GM08714 (cell line): Measurements from ENCODE around the gene ELFN1.

ENCODE experiments used
- H3K4me3 ChIP-seq: fragments of 200-500 bp; sonication (Bioruptor generic); 2 replicates; pipeline ENCODE4 v1.5.1; 2014; ENCODE audit warnings: mild to moderate bottlenecking, low read length, inconsistent platforms
- ZNF274 ChIP-seq: IDR thresholded peaks from 2 replicates; pipeline ENCODE4 v1.6.1; 2012; ENCODE audit warnings: mild to moderate bottlenecking, low read depth, low read length

Gene ELFN1

GRCh38 chr7:1719913-1720312, 49.8 kb downstream of the ELFN1 start:
- H3K4me3 ChIP-seq: no peak overlapping the region
- no peak for TF ChIP-seq ZNF274

GRCh38 chr7:1720326-1720725, 50.2 kb downstream of the ELFN1 start:
- H3K4me3 ChIP-seq: no peak overlapping the region
- no peak for TF ChIP-seq ZNF274

- no peak for TF ChIP-seq ZNF274
Measured at GRCh38 chr7:1721047-1721690, 51.1 kb downstream of the ELFN1 start.

DNA sequence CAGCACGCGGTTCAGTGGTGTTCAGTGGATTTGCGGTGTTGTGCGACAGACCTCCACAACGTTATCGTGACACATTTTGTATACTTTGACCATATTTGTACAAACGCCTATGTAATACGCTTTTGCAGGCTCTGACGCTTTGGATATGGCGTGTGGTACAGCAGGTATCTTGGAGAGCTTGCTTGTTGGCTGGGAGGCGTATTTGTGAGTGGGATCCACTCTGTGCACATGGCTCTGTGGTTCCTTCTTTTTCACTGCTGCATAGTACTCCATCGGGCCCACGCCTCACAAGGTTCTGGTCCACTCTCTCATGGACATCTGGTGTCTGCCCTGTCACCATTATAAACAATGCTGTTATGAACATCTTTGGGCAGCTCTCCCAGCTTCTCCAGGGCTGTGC, 53.2 kb downstream of the ELFN1 start:
- H3K4me3 ChIP-seq: no peak overlapping the region
- TF ChIP-seq ZNF274: no peak

More at GRCh38 chr7:1721047-1721690, 51.1 kb downstream of the ELFN1 start:
- no peak overlapping the region for H3K4me3 ChIP-seq

DNA sequence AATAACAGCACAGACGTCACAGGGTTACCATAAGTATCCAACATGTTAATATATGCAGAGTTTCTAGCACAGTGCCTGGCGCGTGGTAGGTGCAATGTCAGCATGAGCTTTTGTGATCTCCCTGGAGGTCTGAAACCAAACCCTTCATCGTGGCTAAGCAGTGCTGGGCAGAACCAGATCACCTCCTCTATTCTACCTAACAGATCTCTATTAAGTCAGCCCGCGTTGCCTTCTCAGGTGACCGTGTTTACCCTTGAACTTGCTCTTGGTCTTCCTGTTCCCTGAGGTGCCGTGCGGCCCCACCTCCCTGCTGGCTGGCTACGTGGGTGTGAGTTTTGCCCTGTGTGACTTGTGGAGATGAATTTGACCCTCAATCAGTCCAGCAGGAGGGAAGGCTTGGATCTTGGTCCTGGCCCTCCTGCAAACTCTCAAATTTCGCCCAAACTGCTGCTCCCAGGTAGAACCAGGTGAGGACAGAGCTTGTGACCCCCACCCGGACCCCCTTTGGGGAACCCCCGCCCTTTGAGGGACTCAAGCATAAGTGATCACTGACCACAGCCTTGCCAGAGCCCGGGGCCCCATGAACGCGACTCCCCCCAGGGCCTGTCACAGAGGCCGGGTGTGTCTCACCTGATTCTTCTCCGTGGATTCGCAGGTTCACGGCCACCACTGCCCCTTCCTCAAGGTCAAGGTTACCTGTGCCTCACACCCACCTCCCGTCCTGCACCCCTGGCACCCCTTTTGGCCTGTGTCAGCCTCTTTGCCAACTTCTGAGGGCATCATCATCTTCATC, 54.2 kb downstream of the ELFN1 start:
- H3K4me3 ChIP-seq: no peak overlapping the region

DNA sequence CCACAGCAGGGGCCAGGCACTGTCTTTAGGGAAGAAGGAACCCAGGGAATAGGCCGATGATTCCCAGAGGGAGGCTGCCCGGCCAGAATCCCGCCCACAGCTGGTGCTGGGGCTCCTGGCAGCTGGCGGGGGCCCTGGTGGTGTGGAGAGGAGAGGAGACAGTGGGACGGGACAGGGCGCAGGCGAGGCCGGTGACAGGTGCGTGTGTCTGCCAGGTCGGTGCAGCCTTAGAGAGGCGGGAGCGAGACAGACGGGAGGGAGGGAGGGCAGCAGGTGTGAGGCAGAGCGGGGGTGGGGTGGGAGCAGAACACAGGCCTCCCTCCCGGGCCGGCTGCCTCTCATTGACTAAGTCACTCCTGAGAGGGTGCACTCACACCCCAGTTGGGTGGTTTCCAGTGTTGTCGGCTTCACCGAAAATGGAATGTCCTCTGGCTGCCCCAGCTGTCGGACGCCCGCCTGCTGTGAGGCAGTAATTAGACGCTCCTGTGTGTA, 55.2 kb downstream of the ELFN1 start:
- no peak for TF ChIP-seq ZNF274
- H3K4me3 ChIP-seq: no peak overlapping the region

More for the DNA sequence above, 54.2 kb downstream of the ELFN1 start:
- no peak for TF ChIP-seq ZNF274

GRCh38 chr7:1725766-1726630, 55.9 kb downstream of the ELFN1 start:
- TF ChIP-seq ZNF274: no peak
- H3K4me3 ChIP-seq: no peak overlapping the region

DNA sequence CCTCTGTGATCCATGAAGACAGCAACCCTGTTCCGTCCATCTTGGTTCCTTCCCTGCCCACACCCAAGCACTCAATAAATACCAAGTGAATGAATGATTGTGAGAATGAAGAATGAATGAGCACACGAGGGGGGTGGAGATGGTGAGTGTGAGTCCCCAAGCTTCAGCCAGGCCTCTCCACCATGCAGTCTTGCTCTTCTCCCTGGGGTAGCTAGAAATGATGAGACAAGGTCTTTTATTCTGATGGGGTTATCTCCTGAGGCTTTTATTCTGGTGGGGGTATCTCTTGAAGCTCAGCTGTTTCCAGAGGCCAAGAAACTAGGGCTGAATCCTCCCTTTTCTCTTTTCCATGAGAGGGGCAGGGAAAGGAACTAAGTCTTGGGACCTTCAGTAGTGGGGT, 57.0 kb downstream of the ELFN1 start:
- TF ChIP-seq ZNF274: no peak
- H3K4me3 ChIP-seq: no peak overlapping the region

DNA sequence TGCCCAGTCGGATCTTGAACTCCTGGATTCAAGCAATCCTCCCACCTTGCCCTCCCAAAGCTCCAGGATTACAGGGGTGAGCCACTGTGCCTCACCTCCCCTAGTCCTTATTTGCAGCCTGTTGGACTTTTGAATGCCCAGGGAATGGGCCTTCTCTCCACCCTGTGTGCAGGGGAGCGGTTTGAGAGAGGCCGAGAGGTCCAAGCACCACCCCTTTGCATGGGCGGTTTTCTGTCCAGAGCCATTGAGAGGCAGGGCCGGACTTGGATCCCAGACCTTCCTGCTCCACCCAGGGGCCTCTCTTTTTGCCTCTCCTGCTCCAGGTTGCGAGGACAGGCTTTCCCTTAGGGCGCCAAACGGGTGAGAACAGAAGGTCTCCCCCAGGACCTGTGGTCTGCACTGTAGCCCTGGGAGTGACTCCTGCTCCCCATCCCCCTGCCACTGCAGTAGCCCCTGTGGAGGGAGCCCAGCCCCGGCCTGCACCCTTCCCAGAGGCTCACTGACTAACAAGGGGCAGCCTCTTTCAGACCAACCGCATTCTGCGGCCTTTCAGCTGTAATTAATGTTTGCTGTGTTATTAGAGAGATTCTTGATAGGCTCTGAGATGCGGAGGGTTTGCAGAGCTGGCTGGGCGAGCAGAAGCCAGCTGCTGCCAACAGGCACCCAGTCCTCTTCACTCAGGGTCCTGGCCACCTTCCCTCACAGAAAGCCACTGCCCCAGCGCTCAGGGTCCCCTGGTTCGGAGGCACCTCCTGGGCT, 57.9 kb downstream of the ELFN1 start:
- H3K4me3 ChIP-seq: no peak overlapping the region
- no peak for TF ChIP-seq ZNF274

DNA sequence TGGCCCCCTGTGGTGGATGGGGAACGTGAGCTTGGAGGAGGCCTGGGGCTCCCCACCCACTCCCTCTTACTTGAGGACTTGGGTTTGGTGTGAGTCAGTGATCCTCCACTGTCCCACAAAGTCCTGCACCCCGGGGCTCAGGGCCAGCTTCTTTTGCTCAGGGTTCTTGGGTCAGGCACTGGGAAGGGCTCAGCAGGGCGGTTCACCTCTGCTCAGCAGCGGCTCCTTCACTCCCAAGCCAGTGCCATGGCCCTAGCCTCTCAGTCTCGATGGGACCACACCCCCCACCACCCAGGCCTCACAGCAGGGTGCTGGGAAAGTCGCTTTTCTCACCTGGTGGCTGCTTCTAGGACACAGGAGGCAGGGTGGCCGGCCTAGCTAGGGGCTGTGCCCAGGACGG, 59.1 kb downstream of the ELFN1 start:
- no peak for TF ChIP-seq ZNF274
- no peak overlapping the region for H3K4me3 ChIP-seq

DNA sequence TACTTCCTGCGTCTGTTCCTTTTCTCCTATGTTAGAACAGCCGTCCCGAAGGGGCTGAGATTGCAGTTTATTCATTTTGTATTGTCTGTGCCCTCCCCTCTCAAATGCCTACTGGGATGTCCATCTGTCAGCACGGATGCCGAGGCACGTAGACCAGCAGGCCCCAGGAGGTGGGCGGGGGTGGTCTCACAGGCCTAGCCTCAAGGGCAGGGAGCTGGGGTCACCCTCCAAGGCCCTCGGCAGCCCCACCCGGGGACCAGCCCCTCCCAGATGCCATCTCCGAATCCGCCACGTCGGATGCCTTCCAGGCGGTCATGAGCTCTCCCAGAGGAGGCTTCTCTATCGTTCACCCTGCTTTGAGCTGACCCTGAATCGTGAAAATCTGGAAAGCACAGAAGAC, 59.7 kb downstream of the ELFN1 start:
- TF ChIP-seq ZNF274: no peak
- H3K4me3 ChIP-seq: no peak overlapping the region

DNA sequence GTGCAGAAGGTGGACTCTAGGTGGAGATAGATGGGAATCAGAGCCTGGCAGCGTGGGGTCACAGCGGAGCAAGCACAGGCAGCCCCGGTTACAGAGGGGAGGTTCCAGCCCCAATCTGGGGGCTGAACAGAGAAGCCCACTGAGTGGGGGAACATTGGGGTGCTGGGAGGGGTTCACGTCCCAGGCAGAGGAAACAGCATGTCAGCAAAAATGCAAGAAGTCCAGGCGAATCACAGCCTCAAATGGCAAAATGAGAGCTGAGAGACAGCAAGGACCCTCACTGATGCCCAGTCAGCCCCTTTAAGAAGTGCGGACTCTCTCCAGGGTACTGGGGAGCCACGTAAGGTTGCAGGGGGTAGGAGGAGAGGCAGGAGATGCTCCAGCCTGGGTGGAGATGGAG, 62.0 kb downstream of the ELFN1 start:
- no peak overlapping the region for H3K4me3 ChIP-seq
- no peak for TF ChIP-seq ZNF274

DNA sequence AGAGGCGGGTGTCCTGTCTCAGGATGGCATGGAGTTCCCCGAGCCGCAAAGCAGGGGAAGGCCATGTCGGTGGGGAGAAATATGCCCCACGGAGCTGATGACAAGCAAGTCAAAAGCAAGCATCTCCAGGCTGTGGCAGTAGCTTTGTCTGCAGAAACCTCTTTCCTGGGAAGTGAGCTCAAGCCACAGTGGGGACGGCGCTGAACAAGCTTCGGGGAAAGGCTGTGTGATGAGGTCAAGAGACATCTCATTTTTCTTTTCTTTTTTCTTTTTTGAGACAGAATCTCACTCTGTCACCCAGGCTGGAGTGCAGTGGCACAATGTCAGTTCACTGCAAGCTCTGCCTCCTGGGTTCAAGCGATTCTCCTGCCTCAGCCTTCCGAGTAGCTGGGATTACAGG, 62.6 kb downstream of the ELFN1 start:
- TF ChIP-seq ZNF274: no peak
- H3K4me3 ChIP-seq: no peak overlapping the region
